Measurements from ENCODE around the gene TRIO.

Gene TRIO

GRCh38 chr5:14455814-14456321, 312.7 kb downstream of the TRIO start:
- H3K27ac ChIP-seq: no peak overlapping the region
- H3K79me2 ChIP-seq: peaks cover 2% of the 10 kb centered on the region
- no peak for TF ChIP-seq CTCF (IDR thresholded peaks at IDR 0.05)
- H3K4me3 ChIP-seq (ENCODE audit: low read depth, low read length): no peak overlapping the region
- H2AFZ ChIP-seq: no peak overlapping the region
- H3K4me1 ChIP-seq: peaks cover 31% of the 10 kb centered on the region
- H3K9me3 ChIP-seq (ENCODE audit: control insufficient read depth, low read length): no peaks in the 10 kb centered on the region
- no peaks in the 10 kb centered on the region for H3K27me3 ChIP-seq (ENCODE audit: control insufficient read depth, insufficient read depth, low read length)
- H3K9ac ChIP-seq: no peak overlapping the region
- no peaks in the 10 kb centered on the region for H3K36me3 ChIP-seq (ENCODE audit: control insufficient read depth, insufficient read depth, low read length)
- H3K4me2 ChIP-seq (ENCODE audit: low read length): no peak overlapping the region

- H3K27ac ChIP-seq: peak overlapping the region; percentile 62
Measured at GRCh38 chr5:14457476-14457875, 314.3 kb downstream of the TRIO start.

GRCh38 chr5:14458414-14458813, 315.3 kb downstream of the TRIO start:
- no peak overlapping the region for H3K9ac ChIP-seq
- no peak overlapping the region for H3K4me2 ChIP-seq (ENCODE audit: low read length)
- peak overlapping the region; percentile 62 for H3K27ac ChIP-seq
- H3K27me3 ChIP-seq (ENCODE audit: control insufficient read depth, insufficient read depth, low read length): no peaks in the 10 kb centered on the region
- H3K4me1 ChIP-seq: peaks cover 15% of the 10 kb centered on the region
- no peak for TF ChIP-seq CTCF (IDR thresholded peaks at IDR 0.05)
- no peaks in the 10 kb centered on the region for H3K36me3 ChIP-seq (ENCODE audit: control insufficient read depth, insufficient read depth, low read length)
- no peak overlapping the region for H3K4me3 ChIP-seq (ENCODE audit: low read depth, low read length)
- peaks cover 2% of the 10 kb centered on the region for H3K79me2 ChIP-seq
- no peaks in the 10 kb centered on the region for H3K9me3 ChIP-seq (ENCODE audit: control insufficient read depth, low read length)
- H2AFZ ChIP-seq: no peak overlapping the region

More at GRCh38 chr5:14457476-14457875, 314.3 kb downstream of the TRIO start:
- no peaks in the 10 kb centered on the region for H3K36me3 ChIP-seq (ENCODE audit: control insufficient read depth, insufficient read depth, low read length)
- H3K79me2 ChIP-seq: peaks cover 2% of the 10 kb centered on the region
- H3K4me1 ChIP-seq: peaks cover 21% of the 10 kb centered on the region
- no peak for TF ChIP-seq CTCF (IDR thresholded peaks at IDR 0.05)
- no peak overlapping the region for H3K4me3 ChIP-seq (ENCODE audit: low read depth, low read length)
- H2AFZ ChIP-seq: peak overlapping the region; percentile 23
- H3K9me3 ChIP-seq (ENCODE audit: control insufficient read depth, low read length): no peaks in the 10 kb centered on the region
- H3K27me3 ChIP-seq (ENCODE audit: control insufficient read depth, insufficient read depth, low read length): no peaks in the 10 kb centered on the region
- H3K4me2 ChIP-seq (ENCODE audit: low read length): no peak overlapping the region
- H3K9ac ChIP-seq: no peak overlapping the region

GRCh38 chr5:14460844-14461398, 317.8 kb downstream of the TRIO start:
- no peak overlapping the region for H3K27ac ChIP-seq
- no peak for TF ChIP-seq CTCF (IDR thresholded peaks at IDR 0.05)
- no peak overlapping the region for H3K4me2 ChIP-seq (ENCODE audit: low read length)
- no peaks in the 10 kb centered on the region for H3K27me3 ChIP-seq (ENCODE audit: control insufficient read depth, insufficient read depth, low read length)
- no peaks in the 10 kb centered on the region for H3K36me3 ChIP-seq (ENCODE audit: control insufficient read depth, insufficient read depth, low read length)
- no peak overlapping the region for H3K9ac ChIP-seq
- H3K4me3 ChIP-seq (ENCODE audit: low read depth, low read length): no peak overlapping the region
- H3K9me3 ChIP-seq (ENCODE audit: control insufficient read depth, low read length): no peaks in the 10 kb centered on the region
- peaks cover 11% of the 10 kb centered on the region for H3K4me1 ChIP-seq
- no peaks in the 10 kb centered on the region for H3K79me2 ChIP-seq
- no peak overlapping the region for H2AFZ ChIP-seq

- Histone ChIP-seq H3K36me3 (ENCODE audit: control insufficient read depth, insufficient read depth, low read length) (no peaks in the 10 kb centered on the region), H3K27me3 (ENCODE audit: control insufficient read depth, insufficient read depth, low read length) (no peaks in the 10 kb centered on the region), H3K9me3 (ENCODE audit: control insufficient read depth, low read length) (no peaks in the 10 kb centered on the region), H3K4me2 (ENCODE audit: low read length) (no peak overlapping the region), H2AFZ (no peak overlapping the region), H3K4me3 (ENCODE audit: low read depth, low read length) (no peak overlapping the region), H3K4me1 (peaks cover 10% of the 10 kb centered on the region), H3K27ac (no peak overlapping the region), H3K79me2 (no peaks in the 10 kb centered on the region), H3K9ac (no peak overlapping the region)
- no peak for TF ChIP-seq CTCF (IDR thresholded peaks at IDR 0.05)
Measured at GRCh38 chr5:14462681-14463080, 319.5 kb downstream of the TRIO start.
